OCI-LY3 (cell line): ENCODE data around the gene KCTD5.
"Not testable (repeated sequence)": the region's sequence is repeated elsewhere in the genome, so short reads cannot be mapped to it uniquely, and the experiment has no call there.

Source experiments
- EZH2phosphoT487 ChIP-seq: fragments of 200-600 bp; shearing (Covaris generic); IDR thresholded peaks from 2 replicates; pipeline ENCODE4 v1.6.1; 2018; ENCODE audit warnings: antibody characterized with exemption, mixed run types, low read depth
- TF ChIP-seq, protein P1 (sequence below): fragments of 200-600, 300-600 bp; sonication (generic); IDR thresholded peaks from 2 replicates; pipeline ENCODE4 v1.5.1; 2014; ENCODE audit warnings: antibody characterized with exemption, low read length, low read depth

DNA sequence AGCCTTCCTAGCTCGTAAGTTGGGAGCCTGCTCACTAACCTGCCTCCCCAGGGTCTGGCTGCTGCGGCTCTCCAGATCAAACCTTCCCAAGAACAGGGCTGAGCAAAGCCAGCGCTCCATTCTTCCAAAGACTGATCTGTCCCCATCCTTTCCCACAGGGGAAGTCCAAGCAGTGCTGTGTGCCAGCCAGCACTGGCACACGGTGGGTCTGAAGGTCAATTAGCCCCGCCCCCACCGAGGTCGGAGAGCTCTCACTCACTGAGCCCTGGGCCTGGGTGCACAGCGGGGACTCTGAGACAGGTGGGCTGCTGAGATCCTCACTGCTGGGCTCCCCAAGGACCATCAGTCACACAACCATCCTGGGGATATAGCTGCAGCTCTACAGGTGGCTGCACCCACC lies 27.4 kb upstream of the KCTD5 start:
- TF ChIP-seq, protein P1, sequence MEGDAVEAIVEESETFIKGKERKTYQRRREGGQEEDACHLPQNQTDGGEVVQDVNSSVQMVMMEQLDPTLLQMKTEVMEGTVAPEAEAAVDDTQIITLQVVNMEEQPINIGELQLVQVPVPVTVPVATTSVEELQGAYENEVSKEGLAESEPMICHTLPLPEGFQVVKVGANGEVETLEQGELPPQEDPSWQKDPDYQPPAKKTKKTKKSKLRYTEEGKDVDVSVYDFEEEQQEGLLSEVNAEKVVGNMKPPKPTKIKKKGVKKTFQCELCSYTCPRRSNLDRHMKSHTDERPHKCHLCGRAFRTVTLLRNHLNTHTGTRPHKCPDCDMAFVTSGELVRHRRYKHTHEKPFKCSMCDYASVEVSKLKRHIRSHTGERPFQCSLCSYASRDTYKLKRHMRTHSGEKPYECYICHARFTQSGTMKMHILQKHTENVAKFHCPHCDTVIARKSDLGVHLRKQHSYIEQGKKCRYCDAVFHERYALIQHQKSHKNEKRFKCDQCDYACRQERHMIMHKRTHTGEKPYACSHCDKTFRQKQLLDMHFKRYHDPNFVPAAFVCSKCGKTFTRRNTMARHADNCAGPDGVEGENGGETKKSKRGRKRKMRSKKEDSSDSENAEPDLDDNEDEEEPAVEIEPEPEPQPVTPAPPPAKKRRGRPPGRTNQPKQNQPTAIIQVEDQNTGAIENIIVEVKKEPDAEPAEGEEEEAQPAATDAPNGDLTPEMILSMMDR: not testable (repeated sequence)
- TF ChIP-seq EZH2phosphoT487: not testable (repeated sequence)
